ENCODE data around the gene NAXE.

The NAXE gene

GRCh38 chr1:156596426-156596825, 4.8 kb downstream of the NAXE start:
- H3K4ac ChIP-seq (ENCODE audit: low read depth in 1 of 2, low read length in 2 of 2) = no peak overlapping the region

GRCh38 chr1:156598125-156598524, 6.5 kb downstream of the NAXE start:
- Histone ChIP-seq H3K79me1 (replicated peaks; ENCODE audit: low read length, poor library complexity, severe bottlenecking) (peaks cover 30% of the 10 kb centered on the region), H3K18ac (ENCODE audit: low read depth in 1 of 2, low read length in 2 of 2) (no peak overlapping the region), H3K9ac (ENCODE audit: low read length) (no peak overlapping the region), H3K14ac (ENCODE audit: low read length in 2 of 2) (no peak overlapping the region), H2AFZ (ENCODE audit: low read depth, low read length) (no peak overlapping the region), H4K91ac (ENCODE audit: low read length) (no peak overlapping the region), H2BK12ac (ENCODE audit: low read length in 2 of 2) (no peak overlapping the region), H3K4me1 (ENCODE audit: control insufficient read depth, insufficient read depth, low read depth, low read length) (peaks cover 7% of the 10 kb centered on the region), H2BK15ac (ENCODE audit: low read depth, poor library complexity, severe bottlenecking) (no peak overlapping the region), H3K36me3 (ENCODE audit: control insufficient read depth in 1 of 2, insufficient read depth in 2 of 2, low read depth in 1 of 2, low read length in 2 of 2) (peaks cover 39 to 64% of the 10 kb centered on the region in 2 experiments), H3K9me3 (ENCODE audit: control insufficient read depth, low read length) (no peaks in the 10 kb centered on the region), H3K23ac (ENCODE audit: low read length in 2 of 2) (no peak overlapping the region), H3K4ac (ENCODE audit: low read depth in 1 of 2, low read length in 2 of 2) (no peak overlapping the region), H2AK5ac (ENCODE audit: low read length, severe bottlenecking) (no peak overlapping the region), H2BK5ac (ENCODE audit: low read depth, low read length, poor library complexity, severe bottlenecking) (no peak overlapping the region), H4K8ac (ENCODE audit: low read length) (no peak overlapping the region), H3K27ac (ENCODE audit: low read length, poor library complexity, severe bottlenecking) (no peak overlapping the region), H2BK120ac (ENCODE audit: low read depth, low read length) (no peak overlapping the region), H3K4me2 (ENCODE audit: low read length, poor library complexity, severe bottlenecking) (no peak overlapping the region), H3K4me3 (ENCODE audit: insufficient read depth in 1 of 2, low read depth in 1 of 2, low read length in 2 of 2) (no peak overlapping the region), H3K27me3 (ENCODE audit: control insufficient read depth in 1 of 2, insufficient read depth in 1 of 2, low read length in 2 of 2) (no peaks in the 10 kb centered on the region)
- no peak for DNase-seq
- WGBS = 96% methylated on average over 5 of the region's 5 CpGs

More at GRCh38 chr1:156596426-156596825, 4.8 kb downstream of the NAXE start:
- peaks cover 38% of the 10 kb centered on the region for H3K79me1 ChIP-seq (replicated peaks; ENCODE audit: low read length, poor library complexity, severe bottlenecking)
- DNase-seq = no peak
- no peak overlapping the region for H3K9ac ChIP-seq (ENCODE audit: low read length)
- no peak overlapping the region for H2AK5ac ChIP-seq (ENCODE audit: low read length, severe bottlenecking)
- no peak overlapping the region for H2AFZ ChIP-seq (ENCODE audit: low read depth, low read length)
- H2BK12ac ChIP-seq (ENCODE audit: low read length in 2 of 2) = no peak overlapping the region
- no peaks in the 10 kb centered on the region for H3K9me3 ChIP-seq (ENCODE audit: control insufficient read depth, low read length)
- no peak overlapping the region for H3K18ac ChIP-seq (ENCODE audit: low read depth in 1 of 2, low read length in 2 of 2)
- no peak overlapping the region for H3K23ac ChIP-seq (ENCODE audit: low read length in 2 of 2)
- no peak overlapping the region for H4K91ac ChIP-seq (ENCODE audit: low read length)
- no peak overlapping the region for H3K14ac ChIP-seq (ENCODE audit: low read length in 2 of 2)
- H3K4me2 ChIP-seq (ENCODE audit: low read length, poor library complexity, severe bottlenecking) = no peak overlapping the region
- H3K4me3 ChIP-seq (ENCODE audit: insufficient read depth in 1 of 2, low read depth in 1 of 2, low read length in 2 of 2) = no peak overlapping the region
- no peak overlapping the region for H3K27ac ChIP-seq (ENCODE audit: low read length, poor library complexity, severe bottlenecking)
- peaks cover 42 to 70% of the 10 kb centered on the region in 2 experiments for H3K36me3 ChIP-seq (ENCODE audit: control insufficient read depth in 1 of 2, insufficient read depth in 2 of 2, low read depth in 1 of 2, low read length in 2 of 2)
- H2BK15ac ChIP-seq (ENCODE audit: low read depth, poor library complexity, severe bottlenecking) = no peak overlapping the region
- H3K27me3 ChIP-seq (ENCODE audit: control insufficient read depth in 1 of 2, insufficient read depth in 1 of 2, low read length in 2 of 2) = no peaks in the 10 kb centered on the region
- H2BK5ac ChIP-seq (ENCODE audit: low read depth, low read length, poor library complexity, severe bottlenecking) = no peak overlapping the region
- WGBS = 96% methylated on average over 3 of the region's 3 CpGs
- peaks cover 12% of the 10 kb centered on the region for H3K4me1 ChIP-seq (ENCODE audit: control insufficient read depth, insufficient read depth, low read depth, low read length)
- H4K8ac ChIP-seq (ENCODE audit: low read length) = no peak overlapping the region
- no peak overlapping the region for H2BK120ac ChIP-seq (ENCODE audit: low read depth, low read length)

- Histone ChIP-seq H3K4me1 (ENCODE audit: control insufficient read depth, insufficient read depth, low read depth, low read length) (peaks cover 6% of the 10 kb centered on the region), H3K4me2 (ENCODE audit: low read length, poor library complexity, severe bottlenecking) (no peak overlapping the region), H3K9me3 (ENCODE audit: control insufficient read depth, low read length) (no peaks in the 10 kb centered on the region), H3K36me3 (ENCODE audit: control insufficient read depth in 1 of 2, insufficient read depth in 2 of 2, low read depth in 1 of 2, low read length in 2 of 2) (peaks cover 31 to 56% of the 10 kb centered on the region in 2 experiments), H4K8ac (ENCODE audit: low read length) (no peak overlapping the region), H3K23ac (ENCODE audit: low read length in 2 of 2) (no peak overlapping the region), H3K27me3 (ENCODE audit: control insufficient read depth in 1 of 2, insufficient read depth in 1 of 2, low read length in 2 of 2) (no peaks in the 10 kb centered on the region), H2AK5ac (ENCODE audit: low read length, severe bottlenecking) (no peak overlapping the region), H2BK5ac (ENCODE audit: low read depth, low read length, poor library complexity, severe bottlenecking) (no peak overlapping the region), H2AFZ (ENCODE audit: low read depth, low read length) (no peak overlapping the region), H2BK12ac (ENCODE audit: low read length in 2 of 2) (no peak overlapping the region), H2BK15ac (ENCODE audit: low read depth, poor library complexity, severe bottlenecking) (no peak overlapping the region), H3K14ac (ENCODE audit: low read length in 2 of 2) (no peak overlapping the region), H3K18ac (ENCODE audit: low read depth in 1 of 2, low read length in 2 of 2) (no peak overlapping the region), H4K91ac (ENCODE audit: low read length) (no peak overlapping the region), H3K27ac (ENCODE audit: low read length, poor library complexity, severe bottlenecking) (no peak overlapping the region), H3K4me3 (ENCODE audit: insufficient read depth in 1 of 2, low read depth in 1 of 2, low read length in 2 of 2) (no peak overlapping the region), H2BK120ac (ENCODE audit: low read depth, low read length) (no peak overlapping the region), H3K79me1 (replicated peaks; ENCODE audit: low read length, poor library complexity, severe bottlenecking) (peaks cover 24% of the 10 kb centered on the region), H3K4ac (ENCODE audit: low read depth in 1 of 2, low read length in 2 of 2) (no peak overlapping the region), H3K9ac (ENCODE audit: low read length) (no peak overlapping the region)
- WGBS = 100% methylated on average over 3 of the region's 4 CpGs
- no peak for DNase-seq
Measured at GRCh38 chr1:156598731-156599432, 7.3 kb downstream of the NAXE start.

GRCh38 chr1:156599811-156600210, 8.2 kb downstream of the NAXE start:
- Histone ChIP-seq H2BK12ac (ENCODE audit: low read length in 2 of 2) (no peak overlapping the region), H3K14ac (ENCODE audit: low read length in 2 of 2) (no peak overlapping the region), H2AFZ (ENCODE audit: low read depth, low read length) (no peak overlapping the region), H3K4me2 (ENCODE audit: low read length, poor library complexity, severe bottlenecking) (no peak overlapping the region), H3K27ac (ENCODE audit: low read length, poor library complexity, severe bottlenecking) (no peak overlapping the region), H3K4me1 (ENCODE audit: control insufficient read depth, insufficient read depth, low read depth, low read length) (peaks cover 6% of the 10 kb centered on the region), H3K18ac (ENCODE audit: low read depth in 1 of 2, low read length in 2 of 2) (no peak overlapping the region), H3K23ac (ENCODE audit: low read length in 2 of 2) (no peak overlapping the region), H4K91ac (ENCODE audit: low read length) (no peak overlapping the region), H3K27me3 (ENCODE audit: control insufficient read depth in 1 of 2, insufficient read depth in 1 of 2, low read length in 2 of 2) (no peaks in the 10 kb centered on the region), H4K8ac (ENCODE audit: low read length) (no peak overlapping the region), H2BK15ac (ENCODE audit: low read depth, poor library complexity, severe bottlenecking) (no peak overlapping the region), H3K9ac (ENCODE audit: low read length) (no peak overlapping the region), H3K4me3 (ENCODE audit: insufficient read depth in 1 of 2, low read depth in 1 of 2, low read length in 2 of 2) (no peak overlapping the region), H2AK5ac (ENCODE audit: low read length, severe bottlenecking) (no peak overlapping the region), H3K4ac (ENCODE audit: low read depth in 1 of 2, low read length in 2 of 2) (no peak overlapping the region), H3K36me3 (ENCODE audit: control insufficient read depth in 1 of 2, insufficient read depth in 2 of 2, low read depth in 1 of 2, low read length in 2 of 2) (peaks cover 26 to 47% of the 10 kb centered on the region in 2 experiments), H2BK120ac (ENCODE audit: low read depth, low read length) (no peak overlapping the region), H2BK5ac (ENCODE audit: low read depth, low read length, poor library complexity, severe bottlenecking) (no peak overlapping the region), H3K9me3 (ENCODE audit: control insufficient read depth, low read length) (no peaks in the 10 kb centered on the region), H3K79me1 (replicated peaks; ENCODE audit: low read length, poor library complexity, severe bottlenecking) (peaks cover 24% of the 10 kb centered on the region)
- WGBS = 93% methylated on average over 3 of the region's 3 CpGs
- DNase-seq = peak; percentile 50
